ENCODE data around the gene POLR2J2.
"Not testable (repeated sequence)": the region's sequence is repeated elsewhere in the genome, so short reads cannot be mapped to it uniquely, and the experiment has no call there.

DNA sequence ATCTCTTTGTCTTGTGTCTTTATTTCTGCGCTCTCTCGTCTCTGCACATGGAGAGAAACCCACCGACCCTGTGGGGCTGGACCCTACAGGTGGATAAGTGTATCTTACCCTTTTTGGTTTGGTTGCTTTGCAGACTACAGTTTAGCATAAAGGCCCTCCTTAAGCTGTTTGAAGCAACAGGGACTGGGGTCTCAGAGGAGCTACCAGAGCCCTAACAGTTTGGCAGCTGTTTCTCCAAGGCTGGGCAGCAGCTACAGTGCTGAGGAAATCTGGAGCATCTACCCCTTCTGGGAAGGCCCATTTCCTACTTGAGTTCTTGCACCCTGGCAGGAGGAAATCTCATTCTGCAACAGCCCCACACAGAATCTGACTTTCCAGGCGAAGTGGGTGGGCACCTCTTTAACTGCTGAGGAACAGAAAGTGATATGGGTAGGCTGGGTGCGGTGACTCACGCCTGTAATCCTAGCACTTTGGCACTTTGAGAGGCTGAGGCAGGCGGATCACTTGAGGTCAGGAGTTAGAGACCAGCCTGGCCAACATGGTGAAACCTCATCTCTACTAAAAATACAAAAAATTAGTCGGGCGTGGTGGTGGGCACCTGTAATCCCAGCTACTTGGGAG, 2.1 kb upstream of the POLR2J2 start:
- not testable (repeated sequence) for TF ChIP-seq POLR2A, EP300, POLR2AphosphoS5 (IDR thresholded peaks at IDR 0.05)
- TF ChIP-seq, protein P1, sequence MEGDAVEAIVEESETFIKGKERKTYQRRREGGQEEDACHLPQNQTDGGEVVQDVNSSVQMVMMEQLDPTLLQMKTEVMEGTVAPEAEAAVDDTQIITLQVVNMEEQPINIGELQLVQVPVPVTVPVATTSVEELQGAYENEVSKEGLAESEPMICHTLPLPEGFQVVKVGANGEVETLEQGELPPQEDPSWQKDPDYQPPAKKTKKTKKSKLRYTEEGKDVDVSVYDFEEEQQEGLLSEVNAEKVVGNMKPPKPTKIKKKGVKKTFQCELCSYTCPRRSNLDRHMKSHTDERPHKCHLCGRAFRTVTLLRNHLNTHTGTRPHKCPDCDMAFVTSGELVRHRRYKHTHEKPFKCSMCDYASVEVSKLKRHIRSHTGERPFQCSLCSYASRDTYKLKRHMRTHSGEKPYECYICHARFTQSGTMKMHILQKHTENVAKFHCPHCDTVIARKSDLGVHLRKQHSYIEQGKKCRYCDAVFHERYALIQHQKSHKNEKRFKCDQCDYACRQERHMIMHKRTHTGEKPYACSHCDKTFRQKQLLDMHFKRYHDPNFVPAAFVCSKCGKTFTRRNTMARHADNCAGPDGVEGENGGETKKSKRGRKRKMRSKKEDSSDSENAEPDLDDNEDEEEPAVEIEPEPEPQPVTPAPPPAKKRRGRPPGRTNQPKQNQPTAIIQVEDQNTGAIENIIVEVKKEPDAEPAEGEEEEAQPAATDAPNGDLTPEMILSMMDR (IDR thresholded peaks at IDR 0.05) = not testable (repeated sequence)

Data from gastroesophageal sphincter (tissue), 3 donors.